ENCODE results near the gene DDR1.
A peak's percentile ranks its signal among the peaks of the same experiment; 100 is the strongest.
"Not testable (repeated sequence)": the region's sequence is repeated elsewhere in the genome, so short reads cannot be mapped to it uniquely, and the experiment has no call there.

The DDR1 gene

GRCh38 chr6:30852459-30852858 lies 31.9 kb upstream of the DDR1 start:
- not testable (repeated sequence) for DNase-seq (ENCODE audit: extremely low read depth in 1 of 2, low read depth in 1 of 2)

- no peak for DNase-seq (ENCODE audit: extremely low read depth in 1 of 2, low read depth in 1 of 2)
Measured at GRCh38 chr6:30854285-30855040, 29.9 kb upstream of the DDR1 start.

- no peak for DNase-seq (ENCODE audit: extremely low read depth in 1 of 2, low read depth in 1 of 2)
Measured at GRCh38 chr6:30855429-30856075, 28.8 kb upstream of the DDR1 start.

GRCh38 chr6:30857112-30857511 lies 27.2 kb upstream of the DDR1 start:
- no peak for DNase-seq (ENCODE audit: extremely low read depth in 1 of 2, low read depth in 1 of 2)

- DNase-seq (ENCODE audit: extremely low read depth in 1 of 2, low read depth in 1 of 2), result no peak
Measured at GRCh38 chr6:30857549-30857948, 26.8 kb upstream of the DDR1 start.

- DNase-seq (ENCODE audit: extremely low read depth in 1 of 2, low read depth in 1 of 2), result not testable (repeated sequence)
Measured at GRCh38 chr6:30859726-30860125, 24.6 kb upstream of the DDR1 start.

GRCh38 chr6:30861257-30862048 lies 22.9 kb upstream of the DDR1 start:
- no peak for DNase-seq (ENCODE audit: extremely low read depth in 1 of 2, low read depth in 1 of 2)

GRCh38 chr6:30862156-30862875 lies 22.0 kb upstream of the DDR1 start:
- no peak for DNase-seq (ENCODE audit: extremely low read depth in 1 of 2, low read depth in 1 of 2)

- no peak for DNase-seq (ENCODE audit: extremely low read depth in 1 of 2, low read depth in 1 of 2)
Measured at GRCh38 chr6:30864325-30864724, 20.0 kb upstream of the DDR1 start.

- not testable (repeated sequence) for DNase-seq (ENCODE audit: extremely low read depth in 1 of 2, low read depth in 1 of 2)
Measured at GRCh38 chr6:30869241-30869749, 15.0 kb upstream of the DDR1 start.

- no peak for DNase-seq (ENCODE audit: extremely low read depth in 1 of 2, low read depth in 1 of 2)
Measured at GRCh38 chr6:30870546-30870945, 13.8 kb upstream of the DDR1 start.

- no peak for DNase-seq (ENCODE audit: extremely low read depth in 1 of 2, low read depth in 1 of 2)
Measured at GRCh38 chr6:30871592-30872183, 12.6 kb upstream of the DDR1 start.

GRCh38 chr6:30873137-30873640 lies 11.1 kb upstream of the DDR1 start:
- DNase-seq (ENCODE audit: extremely low read depth in 1 of 2, low read depth in 1 of 2), result no peak

GRCh38 chr6:30873795-30874194 lies 10.5 kb upstream of the DDR1 start:
- not testable (repeated sequence) for DNase-seq (ENCODE audit: extremely low read depth in 1 of 2, low read depth in 1 of 2)

- no peak for DNase-seq (ENCODE audit: extremely low read depth in 1 of 2, low read depth in 1 of 2)
Measured at GRCh38 chr6:30875244-30876038, 8.9 kb upstream of the DDR1 start.

GRCh38 chr6:30876039-30876730 lies 8.1 kb upstream of the DDR1 start:
- DNase-seq (ENCODE audit: extremely low read depth in 1 of 2, low read depth in 1 of 2), result no peak

GRCh38 chr6:30877419-30878262 lies 6.7 kb upstream of the DDR1 start:
- peak; percentile 42 to 70 for DNase-seq (ENCODE audit: extremely low read depth in 1 of 2, low read depth in 1 of 2)

All from stimulated activated CD8-positive, alpha-beta memory T cell treated with anti-CD3 and anti-CD28 coated beads, Interleukin-7, amount 100 ng/mL, for 48 hours (primary cell).